HG03139 (cell line): ENCODE results near the gene TRIM38.
"Not testable (repeated sequence)": the region's sequence is repeated elsewhere in the genome, so short reads cannot be mapped to it uniquely, and the experiment has no call there.

Experiments
- ATAC-seq: cut with Tn5 transposase; IDR thresholded peaks from one replicate; pipeline ENCODE4 v1.9.1; 2021; ENCODE audit not compliant: unreplicated experiment

TRIM38 gene

GRCh38 chr6:26003102-26003694, 40.6 kb downstream of the TRIM38 start:
- ATAC-seq: no peak

GRCh38 chr6:26006086-26006939, 43.7 kb downstream of the TRIM38 start:
- no peak for ATAC-seq

GRCh38 chr6:26006940-26007305, 44.3 kb downstream of the TRIM38 start:
- ATAC-seq: not testable (repeated sequence)

GRCh38 chr6:26008470-26008869, 45.9 kb downstream of the TRIM38 start:
- no peak for ATAC-seq

- no peak for ATAC-seq
These were observed 47.2 kb downstream of the TRIM38 start for GRCh38 chr6:26009817-26010216.

- no peak for ATAC-seq
These were observed 49.5 kb downstream of the TRIM38 start for GRCh38 chr6:26012061-26012460.

GRCh38 chr6:26014386-26014785, 51.8 kb downstream of the TRIM38 start:
- not testable (repeated sequence) for ATAC-seq

- ATAC-seq: no peak
These were observed 53.8 kb downstream of the TRIM38 start for GRCh38 chr6:26016245-26016962.

GRCh38 chr6:26016963-26017631, 54.5 kb downstream of the TRIM38 start:
- ATAC-seq: no peak

- ATAC-seq: no peak
These were observed 55.0 kb downstream of the TRIM38 start for GRCh38 chr6:26017632-26017966.

GRCh38 chr6:26019261-26019830, 56.7 kb downstream of the TRIM38 start:
- no peak for ATAC-seq

GRCh38 chr6:26019967-26020328, 57.3 kb downstream of the TRIM38 start:
- ATAC-seq: no peak

GRCh38 chr6:26020329-26021000, 57.9 kb downstream of the TRIM38 start:
- ATAC-seq: peak; percentile 48

GRCh38 chr6:26021001-26021349, 58.4 kb downstream of the TRIM38 start:
- ATAC-seq: peak; percentile 1

- peak; percentile 36 for ATAC-seq
These were observed 58.9 kb downstream of the TRIM38 start for GRCh38 chr6:26021350-26022131.

GRCh38 chr6:26022132-26022472, 59.5 kb downstream of the TRIM38 start:
- no peak for ATAC-seq

GRCh38 chr6:26022737-26023136, 60.1 kb downstream of the TRIM38 start:
- no peak for ATAC-seq

GRCh38 chr6:26024651-26025046, 62.0 kb downstream of the TRIM38 start:
- ATAC-seq: no peak

- no peak for ATAC-seq
These were observed 62.7 kb downstream of the TRIM38 start for GRCh38 chr6:26025047-26025893.
